HL-60 (cell line): Measurements from ENCODE around the gene PANK4.

Experiments used
- DNase-seq, 2 experiments: peaks; one replicate each; pipeline ENCODE4 v3.0.0-alpha.2; 2010 to 2020; ENCODE audit warnings: low read depth in 1 of 2, low spot score in 1 of 2
- H3K27ac ChIP-seq: fragments of 250-450 bp; sonication (Bioruptor Pico); replicated peaks from 2 replicates; pipeline ENCODE4 v1.5.1; 2020; ENCODE audit warnings: mild to moderate bottlenecking, moderate library complexity
- H3K27me3 ChIP-seq: fragments of 250-450 bp; sonication (Bioruptor Pico); 2 replicates; pipeline ENCODE4 v1.5.1; 2021; ENCODE audit warnings: mild to moderate bottlenecking, moderate library complexity; ENCODE audit not compliant: insufficient read depth, poor library complexity, severe bottlenecking
- H3K4me3 ChIP-seq: replicated peaks from 2 replicates; pipeline ENCODE4 v1.5.1; 2011; ENCODE audit warnings: mild to moderate bottlenecking, control low read depth, low read length; ENCODE audit not compliant: insufficient read depth
- CTCF ChIP-seq: IDR thresholded peaks from one replicate; pipeline ENCODE4 v1.5.1; 2011; ENCODE audit warnings: low read length, control low read depth, inconsistent platforms; ENCODE audit not compliant: insufficient read depth
- GABPA ChIP-seq: IDR thresholded peaks from 2 replicates; pipeline ENCODE4 v1.6.1; 2012; ENCODE audit warnings: low read depth
- POLR2AphosphoS5 ChIP-seq: IDR thresholded peaks from 2 replicates; pipeline ENCODE4 v1.6.1; 2012; ENCODE audit warnings: low read depth
- REST ChIP-seq: IDR thresholded peaks from 2 replicates; pipeline ENCODE4 v1.6.1; 2012; ENCODE audit warnings: low read depth; ENCODE audit not compliant: insufficient replicate concordance
- SPI1 ChIP-seq: IDR thresholded peaks from 2 replicates; pipeline ENCODE4 v1.6.1; 2012; ENCODE audit warnings: low read depth, mild to moderate bottlenecking, borderline replicate concordance

PANK4 gene

GRCh38 chr1:2495026-2495425 is 31.4 kb downstream of the PANK4 start:
- peaks cover 7% of the 10 kb centered on the region for H3K27me3 ChIP-seq
- no peak overlapping the region for H3K27ac ChIP-seq
- TF ChIP-seq POLR2AphosphoS5: no peak
- TF ChIP-seq SPI1: no peak
- no peak for TF ChIP-seq GABPA
- TF ChIP-seq REST: no peak
- TF ChIP-seq CTCF: no peak
- DNase-seq: no peak
- no peak overlapping the region for H3K4me3 ChIP-seq

GRCh38 chr1:2494323-2494693 is 32.1 kb downstream of the PANK4 start:
- H3K27ac ChIP-seq: no peak overlapping the region
- no peak overlapping the region for H3K4me3 ChIP-seq
- TF ChIP-seq CTCF (no peak), REST (no peak), POLR2AphosphoS5 (no peak)
- no peak for DNase-seq
- peaks cover 7% of the 10 kb centered on the region for H3K27me3 ChIP-seq

GRCh38 chr1:2493691-2494322 is 32.6 kb downstream of the PANK4 start:
- Histone ChIP-seq H3K4me3 (no peak overlapping the region), H3K27ac (no peak overlapping the region), H3K27me3 (peaks cover 7% of the 10 kb centered on the region)
- TF ChIP-seq CTCF (no peak), REST (no peak), GABPA (no peak), POLR2AphosphoS5 (no peak), SPI1 (no peak)
- no peak for DNase-seq
